Measurements from ENCODE around the gene TRMT112. TPM values are rescaled to one million over a fixed set of nuclear protein-coding genes. Genes with fewer than 3 reads are reported as not detected.

Gene TRMT112
- total and polyA plus RNA-seq, 2 of the 8 experiments (the other 6 are each of a cell fraction or from before 2014, with no cell fraction given): 300 to 650 TPM

- TF ChIP-seq GABPA (IDR thresholded peaks at IDR 0.05; ENCODE audit: borderline replicate concordance, insufficient read depth, low read length): no peak
- no peak for TF ChIP-seq MAX (IDR thresholded peaks at IDR 0.05)
- TF ChIP-seq POU5F1 (IDR thresholded peaks at IDR 0.05; ENCODE audit: low read depth, low read length): no peak
- no peak for TF ChIP-seq RXRA (IDR thresholded peaks at IDR 0.05; ENCODE audit: insufficient read depth, low read depth, low read length)
- TF ChIP-seq, protein P1, sequence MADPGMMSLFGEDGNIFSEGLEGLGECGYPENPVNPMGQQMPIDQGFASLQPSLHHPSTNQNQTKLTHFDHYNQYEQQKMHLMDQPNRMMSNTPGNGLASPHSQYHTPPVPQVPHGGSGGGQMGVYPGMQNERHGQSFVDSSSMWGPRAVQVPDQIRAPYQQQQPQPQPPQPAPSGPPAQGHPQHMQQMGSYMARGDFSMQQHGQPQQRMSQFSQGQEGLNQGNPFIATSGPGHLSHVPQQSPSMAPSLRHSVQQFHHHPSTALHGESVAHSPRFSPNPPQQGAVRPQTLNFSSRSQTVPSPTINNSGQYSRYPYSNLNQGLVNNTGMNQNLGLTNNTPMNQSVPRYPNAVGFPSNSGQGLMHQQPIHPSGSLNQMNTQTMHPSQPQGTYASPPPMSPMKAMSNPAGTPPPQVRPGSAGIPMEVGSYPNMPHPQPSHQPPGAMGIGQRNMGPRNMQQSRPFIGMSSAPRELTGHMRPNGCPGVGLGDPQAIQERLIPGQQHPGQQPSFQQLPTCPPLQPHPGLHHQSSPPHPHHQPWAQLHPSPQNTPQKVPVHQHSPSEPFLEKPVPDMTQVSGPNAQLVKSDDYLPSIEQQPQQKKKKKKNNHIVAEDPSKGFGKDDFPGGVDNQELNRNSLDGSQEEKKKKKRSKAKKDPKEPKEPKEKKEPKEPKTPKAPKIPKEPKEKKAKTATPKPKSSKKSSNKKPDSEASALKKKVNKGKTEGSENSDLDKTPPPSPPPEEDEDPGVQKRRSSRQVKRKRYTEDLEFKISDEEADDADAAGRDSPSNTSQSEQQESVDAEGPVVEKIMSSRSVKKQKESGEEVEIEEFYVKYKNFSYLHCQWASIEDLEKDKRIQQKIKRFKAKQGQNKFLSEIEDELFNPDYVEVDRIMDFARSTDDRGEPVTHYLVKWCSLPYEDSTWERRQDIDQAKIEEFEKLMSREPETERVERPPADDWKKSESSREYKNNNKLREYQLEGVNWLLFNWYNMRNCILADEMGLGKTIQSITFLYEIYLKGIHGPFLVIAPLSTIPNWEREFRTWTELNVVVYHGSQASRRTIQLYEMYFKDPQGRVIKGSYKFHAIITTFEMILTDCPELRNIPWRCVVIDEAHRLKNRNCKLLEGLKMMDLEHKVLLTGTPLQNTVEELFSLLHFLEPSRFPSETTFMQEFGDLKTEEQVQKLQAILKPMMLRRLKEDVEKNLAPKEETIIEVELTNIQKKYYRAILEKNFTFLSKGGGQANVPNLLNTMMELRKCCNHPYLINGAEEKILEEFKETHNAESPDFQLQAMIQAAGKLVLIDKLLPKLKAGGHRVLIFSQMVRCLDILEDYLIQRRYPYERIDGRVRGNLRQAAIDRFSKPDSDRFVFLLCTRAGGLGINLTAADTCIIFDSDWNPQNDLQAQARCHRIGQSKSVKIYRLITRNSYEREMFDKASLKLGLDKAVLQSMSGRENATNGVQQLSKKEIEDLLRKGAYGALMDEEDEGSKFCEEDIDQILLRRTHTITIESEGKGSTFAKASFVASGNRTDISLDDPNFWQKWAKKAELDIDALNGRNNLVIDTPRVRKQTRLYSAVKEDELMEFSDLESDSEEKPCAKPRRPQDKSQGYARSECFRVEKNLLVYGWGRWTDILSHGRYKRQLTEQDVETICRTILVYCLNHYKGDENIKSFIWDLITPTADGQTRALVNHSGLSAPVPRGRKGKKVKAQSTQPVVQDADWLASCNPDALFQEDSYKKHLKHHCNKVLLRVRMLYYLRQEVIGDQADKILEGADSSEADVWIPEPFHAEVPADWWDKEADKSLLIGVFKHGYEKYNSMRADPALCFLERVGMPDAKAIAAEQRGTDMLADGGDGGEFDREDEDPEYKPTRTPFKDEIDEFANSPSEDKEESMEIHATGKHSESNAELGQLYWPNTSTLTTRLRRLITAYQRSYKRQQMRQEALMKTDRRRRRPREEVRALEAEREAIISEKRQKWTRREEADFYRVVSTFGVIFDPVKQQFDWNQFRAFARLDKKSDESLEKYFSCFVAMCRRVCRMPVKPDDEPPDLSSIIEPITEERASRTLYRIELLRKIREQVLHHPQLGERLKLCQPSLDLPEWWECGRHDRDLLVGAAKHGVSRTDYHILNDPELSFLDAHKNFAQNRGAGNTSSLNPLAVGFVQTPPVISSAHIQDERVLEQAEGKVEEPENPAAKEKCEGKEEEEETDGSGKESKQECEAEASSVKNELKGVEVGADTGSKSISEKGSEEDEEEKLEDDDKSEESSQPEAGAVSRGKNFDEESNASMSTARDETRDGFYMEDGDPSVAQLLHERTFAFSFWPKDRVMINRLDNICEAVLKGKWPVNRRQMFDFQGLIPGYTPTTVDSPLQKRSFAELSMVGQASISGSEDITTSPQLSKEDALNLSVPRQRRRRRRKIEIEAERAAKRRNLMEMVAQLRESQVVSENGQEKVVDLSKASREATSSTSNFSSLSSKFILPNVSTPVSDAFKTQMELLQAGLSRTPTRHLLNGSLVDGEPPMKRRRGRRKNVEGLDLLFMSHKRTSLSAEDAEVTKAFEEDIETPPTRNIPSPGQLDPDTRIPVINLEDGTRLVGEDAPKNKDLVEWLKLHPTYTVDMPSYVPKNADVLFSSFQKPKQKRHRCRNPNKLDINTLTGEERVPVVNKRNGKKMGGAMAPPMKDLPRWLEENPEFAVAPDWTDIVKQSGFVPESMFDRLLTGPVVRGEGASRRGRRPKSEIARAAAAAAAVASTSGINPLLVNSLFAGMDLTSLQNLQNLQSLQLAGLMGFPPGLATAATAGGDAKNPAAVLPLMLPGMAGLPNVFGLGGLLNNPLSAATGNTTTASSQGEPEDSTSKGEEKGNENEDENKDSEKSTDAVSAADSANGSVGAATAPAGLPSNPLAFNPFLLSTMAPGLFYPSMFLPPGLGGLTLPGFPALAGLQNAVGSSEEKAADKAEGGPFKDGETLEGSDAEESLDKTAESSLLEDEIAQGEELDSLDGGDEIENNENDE (IDR thresholded peaks at IDR 0.05; ENCODE audit: insufficient replicate concordance, low read length): no peak
- TF ChIP-seq SP1 (IDR thresholded peaks at IDR 0.05; ENCODE audit: low read depth, low read length): no peak
- no peak for TF ChIP-seq SAP30 (IDR thresholded peaks at IDR 0.05; ENCODE audit: insufficient read depth, insufficient replicate concordance, low read length)
- TF ChIP-seq EZH2 (IDR thresholded peaks at IDR 0.05; ENCODE audit: low read depth, low read length, severe bottlenecking): peak; percentile 91
- 0 out of 4 replicates have a peak, but pooled peaks of 1 of the 2 experiments have one; percentile 11 for TF ChIP-seq SIN3A (conservative IDR thresholded peaks at IDR 0.05 in 1 of 2, IDR thresholded peaks at IDR 0.05 in 1 of 2; ENCODE audit: low read depth in 1 of 2, low read length in 2 of 2)
These were observed 17.3 kb downstream of the TRMT112 start, which contains the start of gene CATSPERZ (continued) for GRCh38 chr11:64299847-64300648.
